Stimulated activated naive CD8-positive, alpha-beta T cell treated with anti-CD3 and anti-CD28 coated beads, Interleukin-15, Interleukin-2, amounts not matched to agents 100 ng/mL and 50 ng/mL, for 24 hours (primary cell): ENCODE data around the gene CDKN2B.
"Not testable (repeated sequence)": the region's sequence is repeated elsewhere in the genome, so short reads cannot be mapped to it uniquely, and the experiment has no call there.

Experiments
- H3K27ac Mint-ChIP-seq: one replicate; pipeline ENCODE4 v1.8.0; 2021; ENCODE audit warnings: mild to moderate bottlenecking, mixed read lengths
- H3K27me3 Mint-ChIP-seq: one replicate; pipeline ENCODE4 v1.8.0; 2021; ENCODE audit warnings: mixed read lengths
- H3K36me3 Mint-ChIP-seq: one replicate; pipeline ENCODE4 v1.8.0; 2021; ENCODE audit warnings: low read depth, mixed read lengths
- H3K4me1 Mint-ChIP-seq: one replicate; pipeline ENCODE4 v1.8.0; 2021; ENCODE audit warnings: low read depth, mixed read lengths
- H3K4me3 Mint-ChIP-seq: one replicate; pipeline ENCODE4 v1.8.0; 2021; ENCODE audit warnings: mild to moderate bottlenecking, mixed read lengths
- H3K9me3 Mint-ChIP-seq: one replicate; pipeline ENCODE4 v1.8.0; 2021; ENCODE audit warnings: mixed read lengths

CDKN2B gene

DNA sequence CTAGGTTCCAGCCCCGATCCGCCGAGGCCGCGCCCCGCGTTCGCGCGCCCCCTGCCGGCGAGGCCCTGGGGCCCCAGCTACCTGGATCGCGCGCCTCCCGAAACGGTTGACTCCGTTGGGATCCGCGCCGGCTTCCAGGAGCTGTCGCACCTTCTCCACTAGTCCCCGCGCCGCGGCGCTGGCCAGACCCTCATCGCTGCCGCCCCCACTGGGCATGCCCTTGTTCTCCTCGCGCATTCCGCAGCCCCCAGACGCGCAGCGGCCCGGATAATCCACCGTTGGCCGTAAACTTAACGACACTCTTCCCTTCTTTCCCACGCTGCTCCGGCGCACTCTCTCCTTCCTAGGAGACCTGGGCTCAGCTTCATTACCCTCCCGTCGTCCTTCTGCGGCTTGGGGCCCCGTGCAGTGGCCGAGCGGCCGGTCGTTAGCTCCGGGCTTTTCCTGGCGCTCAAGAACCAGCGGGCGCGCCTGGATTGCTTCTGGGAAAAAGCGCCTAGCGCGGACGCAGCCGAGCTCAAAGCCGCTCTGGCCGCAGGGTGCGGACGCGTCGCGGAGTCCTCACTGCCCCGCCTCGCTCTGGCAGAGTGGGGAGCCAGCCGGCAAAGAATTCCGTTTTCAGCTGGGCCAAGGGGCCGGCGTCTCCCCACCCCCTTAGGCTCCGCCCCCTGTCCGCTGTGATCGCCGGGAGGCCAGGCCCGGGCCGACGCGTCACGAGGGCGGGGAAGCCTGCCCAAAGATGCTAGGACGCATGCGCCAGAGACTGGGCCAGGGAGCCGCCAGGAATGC is at the start of gene CDKN2B:
Gene CDKN2B (minus strand): TSS at position 589 of the 789 bp plus-strand sequence. CDS start 352 bp downstream, at position 237.
- Mint-ChIP-seq H3K4me1 (peaks cover 16% of the 10 kb centered on the region), H3K36me3 (no peaks in the 10 kb centered on the region), H3K9me3 (no peaks in the 10 kb centered on the region), H3K27ac (peak within 1 kb of the TSS; percentile 34), H3K27me3 (peaks cover 58% of the 10 kb centered on the region), H3K4me3 (peak within 1 kb of the TSS; percentile 80)

DNA sequence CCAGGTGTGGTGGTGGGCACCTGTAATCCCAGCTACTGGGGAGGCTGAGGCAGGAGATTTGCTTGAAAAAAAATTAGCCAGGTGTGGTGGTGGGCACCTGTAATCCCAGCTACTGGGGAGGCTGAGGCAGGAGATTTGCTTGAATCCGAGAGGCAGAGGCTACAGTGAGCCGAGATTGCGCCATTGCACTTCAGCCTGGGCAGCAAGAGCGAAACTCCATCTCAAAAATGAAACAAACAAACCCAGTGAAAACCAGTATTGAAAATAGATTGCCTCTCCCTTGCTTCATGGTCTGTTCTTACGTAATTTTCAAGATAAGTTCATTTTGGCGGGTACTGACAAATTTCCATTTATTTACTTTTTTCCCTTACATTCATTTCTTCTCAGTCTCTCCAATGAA is 48.9 kb upstream of the CDKN2B start:
- not testable (repeated sequence) for H3K36me3 Mint-ChIP-seq, H3K27me3 Mint-ChIP-seq

DNA sequence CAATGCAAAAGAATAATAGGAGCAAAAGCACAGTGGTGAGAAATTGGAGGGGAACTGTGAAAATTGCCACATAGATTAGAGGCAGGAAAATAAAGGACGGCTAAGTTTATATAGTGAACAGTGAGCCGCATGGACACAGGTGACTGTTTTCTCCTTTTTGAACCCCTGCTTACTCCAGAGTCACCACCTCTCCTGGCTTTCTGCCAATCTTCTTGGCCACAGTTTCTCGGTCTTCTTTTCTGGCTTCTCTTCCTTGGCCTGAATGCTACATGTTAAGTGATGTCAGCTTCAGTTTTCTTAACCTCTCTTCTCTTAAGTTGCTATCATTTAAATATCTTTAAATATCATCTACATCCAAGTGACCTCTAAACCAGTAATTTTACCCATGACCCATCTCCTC is 47.3 kb upstream of the CDKN2B start:
- H3K27me3 Mint-ChIP-seq: no peaks in the 10 kb centered on the region
- H3K27ac Mint-ChIP-seq: no peak overlapping the region
- H3K4me1 Mint-ChIP-seq: peaks cover 23% of the 10 kb centered on the region
- no peak overlapping the region for H3K4me3 Mint-ChIP-seq
- no peaks in the 10 kb centered on the region for H3K9me3 Mint-ChIP-seq
- H3K36me3 Mint-ChIP-seq: no peaks in the 10 kb centered on the region

More for the DNA sequence above, 48.9 kb upstream of the CDKN2B start:
- not testable (repeated sequence) for H3K4me3 Mint-ChIP-seq, H3K4me1 Mint-ChIP-seq, H3K27ac Mint-ChIP-seq, H3K9me3 Mint-ChIP-seq

DNA sequence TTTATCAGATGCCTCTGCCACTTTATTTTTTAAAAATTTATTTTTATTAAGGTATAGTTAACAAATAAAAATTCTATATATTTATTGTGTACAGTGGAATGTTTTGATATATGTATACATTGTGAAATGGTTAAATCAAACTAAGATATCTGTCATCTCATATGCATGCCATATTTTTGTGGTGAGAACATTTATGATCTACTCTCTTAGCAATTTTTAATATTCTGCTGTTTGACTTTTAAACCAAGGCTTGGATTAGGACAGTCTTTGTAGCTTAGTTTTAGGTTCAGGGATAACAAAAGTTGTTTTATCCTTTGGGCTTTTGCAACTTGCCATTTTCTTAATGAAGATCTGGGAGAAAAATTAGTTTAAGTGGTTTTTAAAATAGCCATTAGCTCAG is 46.0 kb upstream of the CDKN2B start:
- H3K4me3 Mint-ChIP-seq: no peak overlapping the region
- peaks cover 36% of the 10 kb centered on the region for H3K4me1 Mint-ChIP-seq
- H3K27ac Mint-ChIP-seq: no peak overlapping the region
- no peaks in the 10 kb centered on the region for H3K9me3 Mint-ChIP-seq
- no peaks in the 10 kb centered on the region for H3K36me3 Mint-ChIP-seq
- no peaks in the 10 kb centered on the region for H3K27me3 Mint-ChIP-seq

DNA sequence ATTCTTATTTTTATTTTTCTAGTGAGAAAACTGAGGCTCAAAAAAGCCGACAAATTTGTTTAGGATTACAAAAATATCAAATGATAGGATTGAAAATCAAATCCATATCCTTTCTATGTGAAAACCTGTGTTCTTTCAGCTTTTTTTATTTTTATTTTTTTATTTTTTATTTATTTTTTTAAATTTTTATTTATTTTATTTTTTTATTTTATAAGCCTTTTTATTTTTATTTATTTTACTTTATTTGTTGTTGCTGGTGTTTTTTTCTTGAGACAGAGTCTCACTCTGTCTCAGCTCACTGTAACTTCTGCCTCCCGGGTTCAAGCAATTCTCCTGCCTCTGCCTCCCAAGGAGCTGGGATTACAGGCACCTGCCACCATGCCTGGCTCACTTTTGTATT is 45.4 kb upstream of the CDKN2B start:
- Mint-ChIP-seq H3K4me1 (peaks cover 39% of the 10 kb centered on the region), H3K9me3 (no peaks in the 10 kb centered on the region), H3K36me3 (no peaks in the 10 kb centered on the region), H3K27ac (no peak overlapping the region), H3K4me3 (no peak overlapping the region), H3K27me3 (no peaks in the 10 kb centered on the region)

- Mint-ChIP-seq H3K27ac (no peak overlapping the region), H3K4me3 (no peak overlapping the region), H3K4me1 (peaks cover 42% of the 10 kb centered on the region), H3K27me3 (no peaks in the 10 kb centered on the region), H3K36me3 (no peaks in the 10 kb centered on the region), H3K9me3 (no peaks in the 10 kb centered on the region)
Observed at GRCh38 chr9:22054076-22054475, 45.0 kb upstream of the CDKN2B start.

GRCh38 chr9:22053178-22053577 is 44.1 kb upstream of the CDKN2B start:
- peak overlapping the region; percentile 50 for H3K27ac Mint-ChIP-seq
- peaks cover 42% of the 10 kb centered on the region for H3K4me1 Mint-ChIP-seq
- H3K9me3 Mint-ChIP-seq: no peaks in the 10 kb centered on the region
- no peaks in the 10 kb centered on the region for H3K36me3 Mint-ChIP-seq
- peak overlapping the region; percentile 17 for H3K4me3 Mint-ChIP-seq
- peaks cover 6% of the 10 kb centered on the region for H3K27me3 Mint-ChIP-seq

DNA sequence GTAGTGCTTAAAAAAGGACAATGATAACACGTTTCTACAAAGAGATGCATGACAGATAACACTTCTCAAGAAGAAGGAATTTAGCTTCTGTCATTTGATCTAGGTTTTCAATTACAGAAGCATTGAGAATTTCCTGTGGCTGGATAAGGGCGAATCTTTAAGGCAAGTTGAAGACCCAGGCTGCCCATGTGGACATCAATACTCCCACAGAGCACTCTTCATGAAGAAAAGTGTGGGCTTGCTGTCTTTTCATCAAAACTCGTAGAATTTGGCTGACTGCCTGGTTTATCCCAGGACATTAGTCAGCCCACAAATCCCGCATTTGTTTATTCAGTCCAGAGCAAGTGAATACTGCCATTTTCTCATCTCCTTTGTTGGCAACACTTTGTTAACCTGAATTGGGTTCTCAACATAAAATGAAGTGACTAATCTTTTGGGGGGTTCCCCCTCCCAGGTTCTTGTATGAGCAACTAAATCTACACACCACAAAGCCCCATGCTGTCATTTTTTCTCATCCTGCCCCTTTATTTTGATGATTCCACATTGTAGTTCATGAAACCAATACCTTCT is 43.4 kb upstream of the CDKN2B start:
- Mint-ChIP-seq H3K9me3 (no peaks in the 10 kb centered on the region), H3K4me1 (peaks cover 42% of the 10 kb centered on the region), H3K27ac (peak overlapping the region; percentile 50), H3K27me3 (peaks cover 8% of the 10 kb centered on the region), H3K4me3 (peak overlapping the region; percentile 17), H3K36me3 (no peaks in the 10 kb centered on the region)

DNA sequence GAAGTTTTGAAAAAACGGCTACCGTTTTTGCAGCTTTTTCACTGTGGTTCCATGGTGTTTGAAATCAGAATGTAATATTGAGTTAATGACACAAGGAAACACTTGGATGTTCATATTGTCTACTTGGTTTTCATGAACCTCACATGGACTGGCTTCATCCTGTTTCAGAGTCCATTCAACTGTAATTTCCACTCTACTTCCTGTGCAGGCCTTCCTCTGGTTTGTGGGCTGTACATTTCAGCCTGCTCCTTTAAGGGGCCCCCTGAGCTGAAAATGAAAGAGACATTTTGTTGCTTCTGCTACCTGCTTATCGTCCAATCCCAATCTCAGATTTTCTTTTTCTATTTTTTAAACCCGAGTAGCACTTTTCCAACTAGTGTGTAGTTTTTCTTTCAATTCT is 41.8 kb upstream of the CDKN2B start:
- no peaks in the 10 kb centered on the region for H3K36me3 Mint-ChIP-seq
- peaks cover 50% of the 10 kb centered on the region for H3K4me1 Mint-ChIP-seq
- peak overlapping the region; percentile 45 for H3K27ac Mint-ChIP-seq
- H3K4me3 Mint-ChIP-seq: peak overlapping the region; percentile 36
- H3K9me3 Mint-ChIP-seq: no peaks in the 10 kb centered on the region
- peaks cover 12% of the 10 kb centered on the region for H3K27me3 Mint-ChIP-seq

GRCh38 chr9:22049411-22049810 is 40.3 kb upstream of the CDKN2B start:
- H3K9me3 Mint-ChIP-seq: no peaks in the 10 kb centered on the region
- peaks cover 55% of the 10 kb centered on the region for H3K4me1 Mint-ChIP-seq
- no peaks in the 10 kb centered on the region for H3K36me3 Mint-ChIP-seq
- no peak overlapping the region for H3K27ac Mint-ChIP-seq
- peaks cover 12% of the 10 kb centered on the region for H3K27me3 Mint-ChIP-seq
- no peak overlapping the region for H3K4me3 Mint-ChIP-seq

- H3K4me3 Mint-ChIP-seq: no peak overlapping the region
- H3K4me1 Mint-ChIP-seq: peaks cover 45% of the 10 kb centered on the region
- no peaks in the 10 kb centered on the region for H3K36me3 Mint-ChIP-seq
- no peak overlapping the region for H3K27ac Mint-ChIP-seq
- peaks cover 22% of the 10 kb centered on the region for H3K27me3 Mint-ChIP-seq
- no peaks in the 10 kb centered on the region for H3K9me3 Mint-ChIP-seq
Observed at GRCh38 chr9:22047596-22047995, 38.5 kb upstream of the CDKN2B start.

DNA sequence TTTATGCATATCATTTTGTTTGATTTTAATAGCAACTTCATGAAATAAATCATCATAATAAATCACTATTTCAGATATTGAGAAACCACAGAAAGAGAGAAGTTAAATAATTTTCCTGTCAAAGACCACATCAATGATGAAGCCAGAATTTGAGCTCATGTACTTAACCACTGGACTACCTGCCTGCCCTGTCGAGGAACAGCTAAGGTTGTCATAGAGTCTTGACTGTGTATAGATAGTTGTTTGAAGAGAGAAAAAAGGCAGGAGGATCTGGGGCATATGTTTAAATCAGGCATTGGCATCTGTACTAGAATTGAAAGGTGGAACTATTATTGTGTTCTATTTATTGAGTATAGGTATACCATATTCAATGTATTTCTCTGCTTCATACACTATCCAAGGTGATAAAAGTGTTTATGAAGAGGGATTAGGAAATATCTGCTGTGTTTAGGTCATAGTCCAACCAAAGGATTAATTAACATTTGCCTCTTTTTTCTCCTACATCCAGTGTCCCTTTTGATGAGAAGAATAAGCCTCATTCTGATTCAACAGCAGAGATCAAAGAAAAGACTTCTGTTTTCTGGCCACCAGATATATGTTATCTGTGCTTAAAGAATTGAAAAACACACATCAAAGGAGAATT is 37.3 kb upstream of the CDKN2B start:
- Mint-ChIP-seq H3K4me3 (no peak overlapping the region), H3K27me3 (peaks cover 22% of the 10 kb centered on the region), H3K27ac (no peak overlapping the region)

DNA sequence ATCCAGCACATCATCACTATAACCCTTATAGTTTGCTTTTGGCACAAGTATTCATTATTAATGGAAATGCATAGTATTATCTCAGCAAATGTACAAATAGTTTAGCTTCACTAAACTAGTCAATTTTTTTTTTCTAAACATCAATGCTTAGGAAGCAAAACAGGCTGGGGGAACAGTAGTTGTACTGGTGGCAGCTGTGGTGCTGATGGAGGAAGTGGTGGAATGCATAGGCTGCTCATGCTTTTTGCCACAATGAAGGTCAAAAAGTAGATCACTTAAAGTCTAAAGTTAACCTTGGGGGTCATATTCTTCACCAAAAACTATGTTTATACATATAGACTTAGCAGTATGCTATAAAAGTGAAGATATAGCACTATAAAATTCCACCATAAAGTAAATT is 36.3 kb upstream of the CDKN2B start:
- Mint-ChIP-seq H3K27ac (no peak overlapping the region), H3K4me1 (peaks cover 34% of the 10 kb centered on the region), H3K4me3 (no peak overlapping the region), H3K36me3 (no peaks in the 10 kb centered on the region), H3K27me3 (peaks cover 22% of the 10 kb centered on the region), H3K9me3 (no peaks in the 10 kb centered on the region)

More for the DNA sequence above, 37.3 kb upstream of the CDKN2B start:
- H3K4me1 Mint-ChIP-seq: peaks cover 34% of the 10 kb centered on the region
- H3K9me3 Mint-ChIP-seq: no peaks in the 10 kb centered on the region
- no peaks in the 10 kb centered on the region for H3K36me3 Mint-ChIP-seq

DNA sequence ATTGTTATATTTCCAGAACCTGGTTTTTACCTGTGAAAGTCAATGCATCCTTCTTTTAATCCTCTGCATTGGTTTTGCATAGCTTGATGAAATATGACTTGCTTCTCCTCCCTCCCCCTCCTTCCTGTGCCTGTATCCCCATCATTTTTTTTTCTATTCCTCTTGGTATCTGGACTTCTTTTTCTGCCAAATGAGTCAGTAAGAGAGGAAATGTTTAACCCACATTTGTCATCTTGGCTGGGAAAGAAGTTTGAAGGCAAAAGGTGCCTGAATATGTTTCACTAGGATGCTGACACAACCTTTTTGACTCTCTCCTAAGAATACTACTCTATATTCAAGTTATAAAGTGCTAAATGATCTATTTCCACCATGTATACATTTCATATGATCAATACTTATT is 35.5 kb upstream of the CDKN2B start:
- no peak overlapping the region for H3K4me3 Mint-ChIP-seq
- peaks cover 30% of the 10 kb centered on the region for H3K4me1 Mint-ChIP-seq
- no peak overlapping the region for H3K27ac Mint-ChIP-seq
- H3K27me3 Mint-ChIP-seq: peaks cover 22% of the 10 kb centered on the region
- no peaks in the 10 kb centered on the region for H3K9me3 Mint-ChIP-seq
- no peaks in the 10 kb centered on the region for H3K36me3 Mint-ChIP-seq

- peaks cover 27% of the 10 kb centered on the region for H3K4me1 Mint-ChIP-seq
Observed at GRCh38 chr9:22043928-22044327, 34.8 kb upstream of the CDKN2B start.

More at GRCh38 chr9:22043928-22044327, 34.8 kb upstream of the CDKN2B start:
- no peak overlapping the region for H3K4me3 Mint-ChIP-seq
- peaks cover 22% of the 10 kb centered on the region for H3K27me3 Mint-ChIP-seq
- no peaks in the 10 kb centered on the region for H3K9me3 Mint-ChIP-seq
- no peaks in the 10 kb centered on the region for H3K36me3 Mint-ChIP-seq
- H3K27ac Mint-ChIP-seq: no peak overlapping the region
